ENCODE data around the gene NIF3L1. TPM values are rescaled to one million over a fixed set of nuclear protein-coding genes. Genes with fewer than 3 reads are reported as not detected.

NIF3L1 gene
- total and polyA plus RNA-seq, 10 donors: 17.2 to 26.4 (median 20.3) TPM

- TF ChIP-seq POLR2A (IDR thresholded peaks at IDR 0.05): no peak
- TF ChIP-seq CTCF (IDR thresholded peaks at IDR 0.05 in 8 of 11, conservative IDR thresholded peaks at IDR 0.05 in 3 of 11): no peak
- TF ChIP-seq POLR2AphosphoS5 (IDR thresholded peaks at IDR 0.05): no peak
- 94 to 100% (median 97%) methylated on average over 1 of the region's 1 CpG for WGBS, 5 donors
- H3K36me3 ChIP-seq: peaks cover 0 to 100% (median 75%) of the 10 kb centered on the region in 6 donors
- no peaks in the 10 kb centered on the region for H3K4me1 ChIP-seq
- intact Hi-C loops (cut with DNase I; ENCODE audit: low total_unique reads): no loop called here
- DNase-seq: no peak
- H3K27me3 ChIP-seq (replicated peaks in 1 of 7): no peaks in the 10 kb centered on the region
- H3K27ac ChIP-seq: no peak overlapping the region
- no peak overlapping the region for H3K4me3 ChIP-seq
- no peaks in the 10 kb centered on the region for H3K9me3 ChIP-seq
Measured at GRCh38 chr2:200939832-200940231, 50.7 kb downstream of the NIF3L1 start.

DNA sequence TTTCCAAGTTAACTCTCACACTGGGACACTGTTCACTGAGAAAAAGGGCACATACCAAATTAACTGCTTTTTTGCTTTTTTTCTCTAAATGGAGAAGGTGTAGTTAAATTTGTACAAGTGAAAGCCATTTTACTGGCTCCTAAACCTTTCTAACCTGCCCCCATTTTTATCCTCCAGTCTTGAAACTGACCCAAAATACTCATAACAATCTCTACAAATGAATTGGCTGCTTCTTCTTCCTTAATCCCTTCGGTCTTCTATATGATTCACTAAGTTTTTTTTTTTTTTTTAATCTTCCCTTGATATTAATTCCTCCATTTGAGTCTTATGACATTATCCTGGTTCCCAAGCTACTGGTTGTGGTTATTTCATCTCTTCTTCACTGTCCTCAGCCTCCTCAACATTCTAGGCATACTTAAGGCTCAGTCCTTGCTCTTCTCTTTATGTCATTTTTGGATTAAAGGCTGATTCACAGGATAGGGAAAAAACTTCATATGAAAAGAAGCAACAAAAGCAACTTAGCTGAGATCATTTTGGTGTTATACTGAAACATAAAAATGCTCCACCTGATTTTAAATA, 54.4 kb downstream of the NIF3L1 start:
- H3K27me3 ChIP-seq (replicated peaks in 1 of 7): no peaks in the 10 kb centered on the region
- intact Hi-C loops (cut with DNase I; ENCODE audit: low total_unique reads): no loop called here
- no peak overlapping the region for H3K4me3 ChIP-seq
- TF ChIP-seq POLR2AphosphoS5 (IDR thresholded peaks at IDR 0.05) (no peak), POLR2A (IDR thresholded peaks at IDR 0.05) (no peak), CTCF (IDR thresholded peaks at IDR 0.05 in 8 of 11, conservative IDR thresholded peaks at IDR 0.05 in 3 of 11) (no peak)
- no peak for DNase-seq
- H3K36me3 ChIP-seq: peaks cover 0 to 100% (median 69%) of the 10 kb centered on the region in 6 donors
- 59 to 83% (median 78%) methylated on average over 1 of the region's 1 CpG for WGBS, 5 donors
- H3K4me1 ChIP-seq: no peaks in the 10 kb centered on the region
- H3K27ac ChIP-seq: no peak overlapping the region
- H3K9me3 ChIP-seq: no peaks in the 10 kb centered on the region

GRCh38 chr2:200944467-200945394, 55.6 kb downstream of the NIF3L1 start:
- 86 to 93% (median 89%) methylated on average over 12 of the region's 12 CpGs for WGBS, 5 donors
- H3K4me1 ChIP-seq: no peaks in the 10 kb centered on the region
- H3K27me3 ChIP-seq (replicated peaks in 1 of 7): no peaks in the 10 kb centered on the region
- no peak overlapping the region for H3K4me3 ChIP-seq
- no peak overlapping the region for H3K27ac ChIP-seq
- H3K9me3 ChIP-seq: no peaks in the 10 kb centered on the region
- TF ChIP-seq CTCF (IDR thresholded peaks at IDR 0.05 in 8 of 11, conservative IDR thresholded peaks at IDR 0.05 in 3 of 11): no peak
- no peak for TF ChIP-seq POLR2AphosphoS5 (IDR thresholded peaks at IDR 0.05)
- TF ChIP-seq POLR2A (IDR thresholded peaks at IDR 0.05): no peak
- intact Hi-C loops (cut with DNase I; ENCODE audit: low total_unique reads): no loop called here
- DNase-seq: no peak
- H3K36me3 ChIP-seq: peaks cover 0 to 100% (median 70%) of the 10 kb centered on the region in 6 donors

- no peak overlapping the region for H3K27ac ChIP-seq
- H3K4me3 ChIP-seq: no peak overlapping the region
- H3K36me3 ChIP-seq: peaks cover 0 to 100% (median 69%) of the 10 kb centered on the region in 6 donors
- no peak for DNase-seq
- WGBS, 5 donors: 78 to 89% (median 88%) methylated on average over 4 of the region's 4 CpGs
- H3K9me3 ChIP-seq: no peaks in the 10 kb centered on the region
- TF ChIP-seq POLR2AphosphoS5 (IDR thresholded peaks at IDR 0.05) (no peak), CTCF (IDR thresholded peaks at IDR 0.05 in 8 of 11, conservative IDR thresholded peaks at IDR 0.05 in 3 of 11) (no peak), POLR2A (IDR thresholded peaks at IDR 0.05) (no peak)
- H3K4me1 ChIP-seq: no peaks in the 10 kb centered on the region
- intact Hi-C loops (cut with DNase I; ENCODE audit: low total_unique reads): no loop called here
- H3K27me3 ChIP-seq (replicated peaks in 1 of 7): no peaks in the 10 kb centered on the region
Measured at GRCh38 chr2:200945395-200945729, 56.2 kb downstream of the NIF3L1 start.
